ENCODE data around the gene PPARA. TPM values are rescaled to one million over a fixed set of nuclear protein-coding genes. Genes with fewer than 3 reads are reported as not detected.

The PPARA gene
- total RNA-seq, 1 experiment from 2014 or later = 7.7 TPM

GRCh38 chr22:46135611-46136485, 14.5 kb upstream of the PPARA start:
- POLR2A ChIA-PET (ENCODE audit: unreplicated experiment) = no interaction called here
- intact Hi-C loops (cut with micrococcal nuclease) = no loop called here
- Histone ChIP-seq H3K9me2 (replicated peaks; ENCODE audit: low read length) (no peaks in the 10 kb centered on the region), H3K27me3 (ENCODE audit: low read length) (no peaks in the 10 kb centered on the region), H3K27ac (ENCODE audit: low read length) (no peak overlapping the region), H3K4me3 (ENCODE audit: low read length) (no peak overlapping the region), H3K4me2 (ENCODE audit: low read length) (no peak overlapping the region), H3F3A (ENCODE audit: low read length, unreplicated experiment) (no peaks in the 10 kb centered on the region), H3K79me2 (ENCODE audit: low read length) (no peaks in the 10 kb centered on the region), H4K20me1 (ENCODE audit: low read length) (no peaks in the 10 kb centered on the region), H3K4me1 (ENCODE audit: insufficient read depth, low read length) (no peaks in the 10 kb centered on the region), H3K9me3 (ENCODE audit: low read length) (no peaks in the 10 kb centered on the region), H3K36me3 (ENCODE audit: low read depth, low read length) (no peaks in the 10 kb centered on the region), H2AFZ (ENCODE audit: low read length) (no peak overlapping the region), H3K9ac (ENCODE audit: low read length) (no peak overlapping the region)
- TF ChIP-seq EZH2 (IDR thresholded peaks at IDR 0.05; ENCODE audit: low read length, unreplicated experiment) (no peak), EZH2phosphoT487 (IDR thresholded peaks at IDR 0.05; ENCODE audit: borderline replicate concordance, low read length) (no peak)
- TF ChIP-seq, protein P1, sequence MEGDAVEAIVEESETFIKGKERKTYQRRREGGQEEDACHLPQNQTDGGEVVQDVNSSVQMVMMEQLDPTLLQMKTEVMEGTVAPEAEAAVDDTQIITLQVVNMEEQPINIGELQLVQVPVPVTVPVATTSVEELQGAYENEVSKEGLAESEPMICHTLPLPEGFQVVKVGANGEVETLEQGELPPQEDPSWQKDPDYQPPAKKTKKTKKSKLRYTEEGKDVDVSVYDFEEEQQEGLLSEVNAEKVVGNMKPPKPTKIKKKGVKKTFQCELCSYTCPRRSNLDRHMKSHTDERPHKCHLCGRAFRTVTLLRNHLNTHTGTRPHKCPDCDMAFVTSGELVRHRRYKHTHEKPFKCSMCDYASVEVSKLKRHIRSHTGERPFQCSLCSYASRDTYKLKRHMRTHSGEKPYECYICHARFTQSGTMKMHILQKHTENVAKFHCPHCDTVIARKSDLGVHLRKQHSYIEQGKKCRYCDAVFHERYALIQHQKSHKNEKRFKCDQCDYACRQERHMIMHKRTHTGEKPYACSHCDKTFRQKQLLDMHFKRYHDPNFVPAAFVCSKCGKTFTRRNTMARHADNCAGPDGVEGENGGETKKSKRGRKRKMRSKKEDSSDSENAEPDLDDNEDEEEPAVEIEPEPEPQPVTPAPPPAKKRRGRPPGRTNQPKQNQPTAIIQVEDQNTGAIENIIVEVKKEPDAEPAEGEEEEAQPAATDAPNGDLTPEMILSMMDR (conservative IDR thresholded peaks at IDR 0.05; ENCODE audit: low read depth, low read length) = no peak
- BruUV-seq (replicated peaks) = no TSS peak
- DNase-seq (no peak), ATAC-seq (no peak)
- CTCF ChIA-PET = no interaction called here

GRCh38 chr22:46136486-46137217, 13.7 kb upstream of the PPARA start:
- ATAC-seq (no peak), DNase-seq (no peak)
- no peak overlapping the region for H3K4me3 ChIP-seq (ENCODE audit: low read length)
- CTCF ChIA-PET = no interaction called here
- POLR2A ChIA-PET (ENCODE audit: unreplicated experiment) = no interaction called here
- H3K9ac ChIP-seq (ENCODE audit: low read length) = no peak overlapping the region
- no peaks in the 10 kb centered on the region for H4K20me1 ChIP-seq (ENCODE audit: low read length)
- no peak overlapping the region for H3K4me2 ChIP-seq (ENCODE audit: low read length)
- H3K27ac ChIP-seq (ENCODE audit: low read length) = no peak overlapping the region
- H2AFZ ChIP-seq (ENCODE audit: low read length) = no peak overlapping the region
- H3K9me3 ChIP-seq (ENCODE audit: low read length) = no peaks in the 10 kb centered on the region
- H3F3A ChIP-seq (ENCODE audit: low read length, unreplicated experiment) = no peaks in the 10 kb centered on the region
- no TSS peak for BruUV-seq (replicated peaks)
- H3K27me3 ChIP-seq (ENCODE audit: low read length) = no peaks in the 10 kb centered on the region
- H3K9me2 ChIP-seq (replicated peaks; ENCODE audit: low read length) = no peaks in the 10 kb centered on the region
- no peaks in the 10 kb centered on the region for H3K4me1 ChIP-seq (ENCODE audit: insufficient read depth, low read length)
- no peaks in the 10 kb centered on the region for H3K36me3 ChIP-seq (ENCODE audit: low read depth, low read length)
- intact Hi-C loops (cut with micrococcal nuclease) = no loop called here
- TF ChIP-seq, protein P1 (conservative IDR thresholded peaks at IDR 0.05; ENCODE audit: low read depth, low read length) = no peak
- TF ChIP-seq EZH2 (IDR thresholded peaks at IDR 0.05; ENCODE audit: low read length, unreplicated experiment) = no peak
- TF ChIP-seq EZH2phosphoT487 (IDR thresholded peaks at IDR 0.05; ENCODE audit: borderline replicate concordance, low read length) = no peak
- no peaks in the 10 kb centered on the region for H3K79me2 ChIP-seq (ENCODE audit: low read length)
